HG03025 (cell line): Measurements from ENCODE around the gene SERAC1.

Experiments
- ATAC-seq: cut with Tn5 transposase; IDR thresholded peaks from one replicate; pipeline ENCODE4 v1.9.1; 2021; ENCODE audit warnings: mild to moderate bottlenecking, moderate library complexity; ENCODE audit not compliant: unreplicated experiment, low FRiP score

Gene SERAC1

GRCh38 chr6:158061709-158062461 lies 106.2 kb downstream of the SERAC1 start:
- ATAC-seq, result no peak

- ATAC-seq, result no peak
Measured at GRCh38 chr6:158061361-158061708, 106.7 kb downstream of the SERAC1 start.

GRCh38 chr6:158060455-158061360 lies 107.4 kb downstream of the SERAC1 start:
- no peak for ATAC-seq
